ENCODE data around the gene PNPLA2.

- no peak for TF ChIP-seq POLR2A (IDR thresholded peaks at IDR 0.05)
- TF ChIP-seq, protein P1, sequence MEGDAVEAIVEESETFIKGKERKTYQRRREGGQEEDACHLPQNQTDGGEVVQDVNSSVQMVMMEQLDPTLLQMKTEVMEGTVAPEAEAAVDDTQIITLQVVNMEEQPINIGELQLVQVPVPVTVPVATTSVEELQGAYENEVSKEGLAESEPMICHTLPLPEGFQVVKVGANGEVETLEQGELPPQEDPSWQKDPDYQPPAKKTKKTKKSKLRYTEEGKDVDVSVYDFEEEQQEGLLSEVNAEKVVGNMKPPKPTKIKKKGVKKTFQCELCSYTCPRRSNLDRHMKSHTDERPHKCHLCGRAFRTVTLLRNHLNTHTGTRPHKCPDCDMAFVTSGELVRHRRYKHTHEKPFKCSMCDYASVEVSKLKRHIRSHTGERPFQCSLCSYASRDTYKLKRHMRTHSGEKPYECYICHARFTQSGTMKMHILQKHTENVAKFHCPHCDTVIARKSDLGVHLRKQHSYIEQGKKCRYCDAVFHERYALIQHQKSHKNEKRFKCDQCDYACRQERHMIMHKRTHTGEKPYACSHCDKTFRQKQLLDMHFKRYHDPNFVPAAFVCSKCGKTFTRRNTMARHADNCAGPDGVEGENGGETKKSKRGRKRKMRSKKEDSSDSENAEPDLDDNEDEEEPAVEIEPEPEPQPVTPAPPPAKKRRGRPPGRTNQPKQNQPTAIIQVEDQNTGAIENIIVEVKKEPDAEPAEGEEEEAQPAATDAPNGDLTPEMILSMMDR (IDR thresholded peaks at IDR 0.05) = no peak
- no peak for TF ChIP-seq EP300 (IDR thresholded peaks at IDR 0.05)
Measured at GRCh38 chr11:864898-865297, 46.2 kb downstream of the PNPLA2 start.

Measured in gastroesophageal sphincter (tissue), 3 donors.